GM12801 (cell line): Measurements from ENCODE around the gene SLC6A20.

Experiments
- CTCF ChIP-seq: IDR thresholded peaks from one replicate; pipeline ENCODE4 v1.5.1; 2011; ENCODE audit warnings: control low read depth; ENCODE audit not compliant: insufficient read length; ENCODE audit errors: extremely low read depth

Gene SLC6A20

GRCh38 chr3:45795882-45796765, at the start of gene SLC6A20:
Gene SLC6A20 (minus strand): TSS chr3:45796536. CDS start chr3:45796419, 117 bp downstream.
- TF ChIP-seq CTCF: no peak

GRCh38 chr3:45844616-45845015, 48.3 kb upstream of the SLC6A20 start:
- TF ChIP-seq CTCF: no peak

- no peak for TF ChIP-seq CTCF
Measured at GRCh38 chr3:45842851-45843625, 46.7 kb upstream of the SLC6A20 start.

- no peak for TF ChIP-seq CTCF
Measured at GRCh38 chr3:45841757-45842491, 45.6 kb upstream of the SLC6A20 start, which contains the start of gene LZTFL1. Gene LZTFL1 (minus strand): TSS chr3:45842119. CDS start chr3:45841991, 128 bp downstream.

GRCh38 chr3:45841420-45841756, 45.1 kb upstream of the SLC6A20 start:
- no peak for TF ChIP-seq CTCF

- no peak for TF ChIP-seq CTCF
Measured at GRCh38 chr3:45838466-45838865, 42.1 kb upstream of the SLC6A20 start.

- no peak for TF ChIP-seq CTCF
Measured at GRCh38 chr3:45832699-45833098, 36.4 kb upstream of the SLC6A20 start.
